C1 segment of cervical spinal cord (tissue), 14 donors: ENCODE measurements around the gene CHRNG.
"Not testable (repeated sequence)": the region's sequence is repeated elsewhere in the genome, so short reads cannot be mapped to it uniquely, and the experiment has no call there.

Experiments
- DNase-seq, 14 donors: peaks; one replicate each; lab custom pipeline; 2025; lab: John Stamatoyannopoulos, UW

CHRNG gene

GRCh38 chr2:232527905-232528470 is 11.5 kb upstream of the CHRNG start:
- no peak for DNase-seq

- DNase-seq = no peak
Observed at GRCh38 chr2:232528746-232529460, 10.6 kb upstream of the CHRNG start.

- no peak for DNase-seq
Observed at GRCh38 chr2:232529806-232530547, 9.5 kb upstream of the CHRNG start.

- no peak for DNase-seq
Observed at GRCh38 chr2:232530626-232531260, 8.7 kb upstream of the CHRNG start.

- no peak for DNase-seq
Observed at GRCh38 chr2:232532419-232532818, 7.1 kb upstream of the CHRNG start.

GRCh38 chr2:232532821-232533220 is 6.7 kb upstream of the CHRNG start:
- DNase-seq = not testable (repeated sequence)

- DNase-seq = no peak
Observed at GRCh38 chr2:232533944-232534710, 5.4 kb upstream of the CHRNG start.

GRCh38 chr2:232534940-232535651 is 4.4 kb upstream of the CHRNG start:
- DNase-seq = no peak

GRCh38 chr2:232535761-232536530 is 3.5 kb upstream of the CHRNG start:
- DNase-seq = no peak

- no peak for DNase-seq
Observed at GRCh38 chr2:232537079-232537478, 2.4 kb upstream of the CHRNG start.

GRCh38 chr2:232537499-232537898 is 2.0 kb upstream of the CHRNG start:
- DNase-seq = no peak

GRCh38 chr2:232538671-232539070 is 821 bp upstream of the CHRNG start:
- no peak for DNase-seq

GRCh38 chr2:232540441-232541041 is 1.0 kb downstream of the CHRNG start:
- DNase-seq = no peak

- DNase-seq = no peak
Observed at GRCh38 chr2:232541195-232541960, 1.9 kb downstream of the CHRNG start.

GRCh38 chr2:232541961-232542714 is 2.6 kb downstream of the CHRNG start:
- DNase-seq = no peak

- no peak for DNase-seq
Observed at GRCh38 chr2:232542715-232543467, 3.4 kb downstream of the CHRNG start.

GRCh38 chr2:232543491-232543890 is 4.0 kb downstream of the CHRNG start:
- DNase-seq = no peak
